Left renal cortex interstitium (tissue), 4 donors: Measurements from ENCODE around the gene PI4KB. TPM values are rescaled to one million over a fixed set of nuclear protein-coding genes. Genes with fewer than 3 reads are reported as not detected.

ENCODE experiments used
- DNase-seq, 4 donors: peaks; one replicate each; pipeline ENCODE4 v3.0.0-alpha.2; 2013; ENCODE audit warnings: low read depth in 4 of 4, low spot score in 2 of 4, missing footprints in 1 of 4
- polyA plus RNA-seq, 4 donors: library from polyadenylated mRNA; unstranded; fragments of 120-200 nt; gene quantifications; one replicate each; pipeline ENCODE4 v1.2.1, GENCODE V29; 2013; ENCODE audit not compliant: insufficient read length in 4 of 4

PI4KB gene
- polyA plus RNA-seq, 4 donors, result 59.0 to 77.4 (median 67.2) TPM

- DNase-seq, result no peak
These were observed 14.4 kb downstream of the PI4KB start for GRCh38 chr1:151312826-151313225.

DNA sequence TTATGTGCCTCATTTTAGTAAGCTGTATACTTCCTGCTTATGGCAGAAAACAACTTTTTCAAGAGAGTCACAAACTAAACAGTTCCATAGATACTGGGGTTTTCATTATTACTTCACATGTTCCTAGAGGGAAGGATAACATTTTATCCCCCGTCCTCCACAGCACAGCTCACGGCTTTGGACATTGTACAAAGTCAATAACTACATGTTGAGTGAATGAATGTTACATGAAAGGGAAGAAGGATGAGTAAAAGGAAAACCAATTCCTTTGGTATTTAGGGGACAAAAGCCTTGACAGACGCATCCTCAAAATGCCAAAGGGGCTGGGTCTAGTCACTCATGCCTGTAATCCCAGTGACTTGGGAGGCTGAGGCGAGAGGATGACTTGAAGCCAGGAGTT, 14.8 kb downstream of the PI4KB start:
- DNase-seq, result no peak

DNA sequence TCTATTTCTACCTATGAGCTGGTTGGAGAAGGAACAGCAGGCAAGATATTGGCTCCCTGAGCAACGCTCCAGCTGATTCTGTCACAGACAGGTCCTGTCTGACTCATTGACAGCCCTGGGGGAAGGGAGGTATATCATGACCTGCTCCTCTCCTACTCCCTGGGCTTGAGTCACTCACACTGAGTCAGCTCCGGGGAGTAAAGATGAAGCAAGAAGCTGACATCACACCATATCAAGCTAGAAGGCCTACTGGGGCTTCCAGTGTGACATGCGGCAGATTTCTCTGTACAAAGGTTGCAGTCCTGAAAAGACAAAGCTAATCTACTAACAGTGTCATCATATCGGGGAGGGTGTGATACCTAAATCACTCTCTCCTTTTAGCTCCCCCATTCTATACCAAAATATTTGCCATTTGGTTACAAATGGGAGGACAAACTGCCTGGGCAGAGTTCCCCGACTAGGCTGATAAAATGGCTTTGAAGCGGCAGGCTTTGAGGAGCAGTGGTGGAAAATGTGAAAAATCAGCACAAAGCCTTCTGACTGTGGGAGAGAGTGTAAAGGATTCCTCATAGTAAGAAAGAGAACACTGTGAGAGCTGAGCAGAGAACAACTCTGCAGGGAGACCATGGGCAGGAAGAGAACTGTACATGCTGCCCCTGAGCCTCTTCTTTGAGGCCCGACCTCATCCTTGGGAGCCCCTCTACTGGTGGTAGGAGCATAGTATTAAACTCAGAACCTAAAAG, 15.5 kb downstream of the PI4KB start:
- DNase-seq, result no peak

- no peak for DNase-seq
These were observed 16.2 kb downstream of the PI4KB start for GRCh38 chr1:151311011-151311410.

DNA sequence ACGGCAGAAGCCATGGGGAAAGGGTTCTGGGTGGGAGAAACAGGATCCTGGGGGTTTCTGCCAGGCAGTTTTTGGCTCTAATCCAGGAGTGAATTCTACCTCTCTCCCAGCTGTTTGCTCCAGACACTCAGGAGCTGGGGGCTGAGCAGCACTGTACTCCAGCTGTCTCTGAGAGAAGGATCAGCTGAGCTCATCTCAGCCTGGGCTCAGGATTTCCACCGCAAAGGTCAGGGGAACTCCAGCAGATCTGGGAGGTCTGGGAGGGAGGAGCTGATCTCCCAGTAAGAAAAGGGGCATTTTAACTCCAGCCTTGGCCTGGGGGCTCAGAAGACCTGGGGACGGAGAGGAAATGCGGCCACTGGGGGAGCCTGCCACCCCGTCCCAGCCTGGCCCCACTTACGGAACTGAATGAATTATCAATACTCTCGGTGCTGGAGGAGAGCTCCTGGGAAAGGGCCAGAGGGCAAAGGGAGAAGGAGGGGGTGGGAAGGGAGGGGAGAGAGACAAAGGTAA, 17.3 kb downstream of the PI4KB start:
- DNase-seq, result no peak

- no peak for DNase-seq
These were observed 32.3 kb downstream of the PI4KB start for GRCh38 chr1:151294742-151295462.

DNA sequence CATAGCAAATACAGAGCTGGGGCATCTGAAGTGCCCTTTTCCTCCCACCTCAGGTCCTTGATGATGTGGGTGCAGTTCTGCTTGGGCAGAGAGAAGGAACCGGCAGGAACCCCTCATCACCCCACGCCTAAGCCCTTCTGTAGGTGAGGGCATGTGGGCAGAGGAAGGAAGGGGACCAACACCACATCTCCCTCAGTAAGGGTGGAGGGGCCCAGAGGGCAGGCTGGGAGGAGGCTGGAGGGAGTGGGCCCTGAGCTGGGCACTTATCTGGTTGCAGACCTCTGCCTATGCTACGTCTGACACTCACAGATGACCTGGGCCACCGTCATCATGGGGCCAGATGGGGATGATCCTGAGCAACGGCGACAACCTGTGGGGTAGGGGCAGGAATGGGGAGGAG, 34.1 kb downstream of the PI4KB start:
- DNase-seq, result no peak

GRCh38 chr1:151292207-151293030, 34.8 kb downstream of the PI4KB start:
- DNase-seq, result no peak

DNA sequence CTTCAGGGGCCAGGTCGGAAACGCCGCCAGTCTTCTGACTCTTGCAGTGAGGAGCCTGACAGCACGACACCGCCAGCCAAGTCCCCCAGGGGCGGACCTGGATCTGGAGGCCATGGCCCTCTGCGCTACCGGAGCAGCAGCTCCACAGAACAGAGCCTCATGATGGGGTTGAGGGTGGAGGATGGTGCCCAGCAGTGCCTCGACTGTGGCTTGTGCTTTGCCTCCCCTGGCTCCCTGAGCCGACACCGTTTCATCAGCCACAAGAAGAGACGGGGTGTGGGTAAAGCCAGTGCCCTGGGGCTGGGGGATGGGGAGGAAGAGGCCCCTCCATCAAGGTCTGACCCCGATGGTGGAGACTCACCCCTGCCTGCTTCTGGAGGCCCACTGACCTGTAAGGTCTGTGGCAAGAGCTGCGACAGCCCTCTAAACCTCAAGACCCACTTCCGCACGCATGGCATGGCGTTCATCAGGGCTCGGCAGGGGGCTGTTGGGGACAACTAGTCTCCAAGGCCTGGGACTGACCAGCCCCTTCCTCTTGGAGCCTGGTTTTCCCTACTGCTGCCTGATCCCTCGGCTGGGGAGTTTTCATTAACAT, 36.4 kb downstream of the PI4KB start:
- DNase-seq, result no peak

DNA sequence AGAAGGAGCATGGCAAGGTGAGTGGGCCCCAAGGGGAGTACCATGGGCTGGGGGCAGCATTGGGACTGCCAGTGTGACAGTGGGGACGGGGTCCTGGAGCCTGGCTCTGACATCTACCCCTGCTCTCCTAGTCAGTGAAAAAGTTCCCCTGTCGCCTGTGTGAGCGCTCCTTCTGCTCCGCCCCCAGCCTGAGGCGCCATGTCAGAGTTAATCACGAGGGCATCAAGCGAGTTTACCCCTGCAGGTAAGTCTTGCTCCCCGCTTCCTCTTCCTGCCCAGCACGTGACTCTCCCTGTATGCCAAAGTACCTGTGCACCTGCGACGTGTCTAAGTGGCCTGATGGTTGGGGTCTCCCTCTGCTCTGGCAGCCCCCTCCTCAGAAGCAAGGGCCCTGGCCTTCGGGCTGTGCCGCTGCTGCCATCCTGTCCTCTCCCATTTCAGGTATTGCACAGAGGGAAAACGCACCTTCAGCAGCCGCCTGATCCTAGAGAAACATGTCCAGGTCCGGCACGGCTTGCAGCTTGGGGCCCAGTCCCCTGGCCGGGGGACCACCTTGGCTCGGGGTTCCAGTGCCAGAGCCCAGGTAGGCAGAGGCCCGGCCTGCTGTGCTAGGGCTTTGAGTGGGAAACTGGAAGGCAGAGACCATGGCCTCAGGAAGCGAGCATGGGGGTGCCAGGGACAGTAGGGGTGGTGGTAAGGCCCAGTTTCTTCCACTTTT, 37.1 kb downstream of the PI4KB start:
- DNase-seq, result no peak

GRCh38 chr1:151289080-151289935, 37.9 kb downstream of the PI4KB start:
- no peak for DNase-seq

GRCh38 chr1:151288502-151288901, 38.7 kb downstream of the PI4KB start:
- DNase-seq, result no peak

DNA sequence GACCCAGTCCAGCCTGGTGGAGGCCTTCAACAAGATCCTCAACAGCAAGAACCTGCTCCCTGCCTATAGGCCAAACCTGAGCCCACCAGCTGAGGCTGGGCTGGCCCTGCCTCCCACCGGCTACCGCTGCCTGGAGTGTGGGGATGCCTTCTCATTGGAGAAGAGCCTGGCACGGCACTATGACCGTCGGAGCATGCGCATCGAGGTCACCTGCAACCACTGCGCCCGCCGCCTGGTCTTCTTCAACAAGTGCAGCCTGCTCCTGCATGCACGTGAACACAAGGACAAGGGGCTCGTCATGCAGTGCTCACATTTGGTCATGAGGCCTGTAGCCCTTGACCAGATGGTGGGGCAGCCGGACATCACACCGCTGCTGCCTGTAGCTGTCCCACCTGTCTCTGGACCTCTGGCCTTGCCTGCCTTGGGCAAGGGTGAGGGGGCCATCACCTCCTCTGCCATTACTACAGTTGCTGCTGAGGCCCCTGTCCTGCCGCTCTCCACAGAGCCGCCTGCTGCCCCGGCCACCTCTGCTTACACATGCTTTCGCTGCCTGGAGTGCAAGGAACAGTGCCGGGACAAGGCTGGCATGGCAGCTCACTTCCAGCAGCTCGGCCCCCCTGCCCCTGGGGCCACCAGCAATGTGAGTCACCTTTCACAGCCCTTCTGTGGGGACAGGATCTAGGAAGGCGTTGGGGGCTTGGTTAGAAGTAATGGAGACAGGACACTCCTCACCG, 39.3 kb downstream of the PI4KB start:
- DNase-seq, result no peak

GRCh38 chr1:151287341-151287699, 39.9 kb downstream of the PI4KB start:
- no peak for DNase-seq

- DNase-seq, result no peak
These were observed 40.4 kb downstream of the PI4KB start for GRCh38 chr1:151286619-151287340.

DNA sequence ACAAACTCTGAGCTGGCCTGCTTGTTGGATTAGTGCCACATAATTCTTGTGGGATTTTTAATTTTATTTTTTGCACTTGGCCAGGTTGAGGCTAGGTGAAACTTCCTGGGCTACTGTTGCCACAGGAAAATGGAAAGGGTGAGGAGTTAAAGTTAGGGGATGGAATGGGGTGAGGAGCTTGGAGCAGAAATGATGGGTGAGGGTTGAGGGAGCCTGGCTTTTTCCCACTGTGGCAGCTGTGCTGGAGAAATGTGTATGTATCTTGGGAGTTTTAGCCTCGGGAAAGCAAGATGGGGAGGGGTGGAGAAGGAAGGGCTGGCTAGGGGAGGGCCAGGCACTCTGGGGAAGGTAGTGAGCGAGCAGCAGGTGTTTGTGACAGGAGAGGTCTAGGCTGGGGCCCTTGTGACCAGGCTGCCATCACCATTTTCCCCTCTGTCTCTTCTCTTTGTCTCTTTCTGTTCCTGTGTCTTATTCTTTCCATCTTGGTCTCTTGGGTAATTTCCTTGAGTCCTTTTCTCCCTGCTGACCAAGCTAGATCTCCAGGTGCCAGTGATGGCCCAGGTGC, 43.1 kb downstream of the PI4KB start:
- no peak for DNase-seq

DNA sequence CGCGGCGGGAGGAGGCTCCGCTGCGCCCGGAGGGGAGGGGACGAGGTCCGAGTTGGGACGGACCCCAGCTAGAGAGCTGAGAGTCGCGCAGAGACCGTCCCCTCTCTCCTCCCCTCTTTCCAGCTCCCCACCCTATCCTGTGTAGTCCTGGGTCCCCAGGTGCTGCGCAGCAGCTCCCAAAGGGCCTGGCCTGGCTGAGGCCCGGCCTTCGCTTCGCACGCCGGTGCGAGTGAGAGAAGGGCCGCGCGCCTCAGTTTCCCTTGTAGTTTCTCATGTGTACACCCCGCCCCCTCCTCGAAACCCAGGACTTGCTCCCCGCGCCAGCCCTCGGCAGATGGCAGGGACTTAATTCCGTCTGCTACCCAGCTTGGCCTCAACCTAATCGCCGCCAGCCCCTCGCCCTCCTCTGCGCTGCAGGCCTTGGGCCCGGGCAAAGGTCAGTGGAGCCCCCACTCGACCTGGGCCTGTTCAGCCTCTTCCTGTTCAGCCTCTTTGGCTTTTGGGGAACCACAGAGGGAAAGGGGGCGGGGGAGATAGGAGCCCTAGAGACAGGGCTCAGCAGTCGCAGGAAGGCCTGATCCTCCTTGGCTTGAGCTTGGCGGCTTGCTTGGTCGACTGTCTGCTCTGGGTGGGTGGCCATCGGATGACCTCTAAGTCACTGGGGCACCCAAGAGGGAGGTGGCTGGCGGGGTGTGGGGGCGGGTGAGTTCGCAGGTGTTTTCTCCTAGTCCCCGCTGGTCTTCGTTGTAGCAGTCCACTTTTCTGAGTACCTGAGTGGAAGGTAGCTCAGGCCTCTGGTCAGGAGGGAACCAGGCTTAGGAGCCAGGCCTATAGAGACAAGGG, 44.1 kb downstream of the PI4KB start:
- peak in 3 of 4 donors; percentile 9 to 18 (median 9) for DNase-seq
